Retinal pigment epithelial cell (primary cell): ENCODE data around the gene IFT80.

Source experiments
- DNase-seq: peaks from one replicate; pipeline ENCODE4 v3.0.0-alpha.2; 2010; ENCODE audit warnings: low read depth
- H3K4me3 ChIP-seq: 2 replicates; pipeline ENCODE4 v1.5.1; 2011; ENCODE audit warnings: mild to moderate bottlenecking, low read length, control low read depth, moderate library complexity
- CTCF ChIP-seq: conservative IDR thresholded peaks from 2 replicates; pipeline ENCODE4 v1.5.1; 2011; ENCODE audit warnings: low read depth, low read length, control low read depth, inconsistent platforms

The IFT80 gene

GRCh38 chr3:160400702-160401150, 1.7 kb upstream of the IFT80 start:
- TF ChIP-seq CTCF: no peak
- H3K4me3 ChIP-seq: peak overlapping the region; percentile 97
- no peak for DNase-seq

GRCh38 chr3:160400030-160400701, 1.1 kb upstream of the IFT80 start:
- no peak for DNase-seq
- H3K4me3 ChIP-seq: peak overlapping the region; percentile 97
- no peak for TF ChIP-seq CTCF

GRCh38 chr3:160398820-160399124, 253 bp downstream of the IFT80 start:
- TF ChIP-seq CTCF: no peak
- DNase-seq: no peak
- peak overlapping the region; percentile 97 for H3K4me3 ChIP-seq

- no peak for TF ChIP-seq CTCF
- H3K4me3 ChIP-seq: peak overlapping the region; percentile 2
- peak; percentile 92 for DNase-seq
Observed at GRCh38 chr3:160395297-160395696, 3.7 kb downstream of the IFT80 start.

GRCh38 chr3:160394009-160394392, 5.0 kb downstream of the IFT80 start:
- no peak for TF ChIP-seq CTCF
- no peak overlapping the region for H3K4me3 ChIP-seq
- no peak for DNase-seq

GRCh38 chr3:160393346-160394008, 5.5 kb downstream of the IFT80 start:
- H3K4me3 ChIP-seq: no peak overlapping the region
- no peak for DNase-seq
- no peak for TF ChIP-seq CTCF

- no peak overlapping the region for H3K4me3 ChIP-seq
- no peak for TF ChIP-seq CTCF
- DNase-seq: no peak
Observed at GRCh38 chr3:160392798-160393197, 6.2 kb downstream of the IFT80 start.
